Activated naive CD4-positive, alpha-beta T cell treated with anti-CD3 and anti-CD28 coated beads for 36 hours (primary cell): Measurements from ENCODE around the gene CDCA3. TPM values are rescaled to one million over a fixed set of nuclear protein-coding genes. Genes with fewer than 3 reads are reported as not detected.

Source experiments
- CTCF ChIA-PET: fragments of 350-600 bp; sonication (Branson Sonifier 250); formaldehyde crosslinking; loops from one replicate; lab custom pipeline; 2021; ENCODE audit warnings: antibody characterized with exemption; lab: Charles Lee
- DNase-seq: peaks from one replicate; pipeline ENCODE4 v3.0.0-alpha.2; 2020
- H3K27ac Mint-ChIP-seq: one replicate; pipeline ENCODE4 v1.8.0; 2021; ENCODE audit warnings: mild to moderate bottlenecking, mixed read lengths
- H3K27me3 Mint-ChIP-seq: one replicate; pipeline ENCODE4 v1.8.0; 2021; ENCODE audit warnings: low read depth, mixed read lengths
- H3K36me3 Mint-ChIP-seq: one replicate; pipeline ENCODE4 v1.8.0; 2021; ENCODE audit warnings: low read depth, mixed read lengths
- H3K4me1 Mint-ChIP-seq: one replicate; pipeline ENCODE4 v1.8.0; 2021; ENCODE audit warnings: low read depth, mixed read lengths
- H3K4me3 Mint-ChIP-seq: one replicate; pipeline ENCODE4 v1.8.0; 2021; ENCODE audit warnings: mild to moderate bottlenecking, moderate library complexity, mixed read lengths
- H3K9me3 Mint-ChIP-seq: one replicate; pipeline ENCODE4 v1.8.0; 2021; ENCODE audit warnings: mixed read lengths
- intact Hi-C: fragments of 100-400 bp; cut with micrococcal nuclease; formaldehyde crosslinking; loops from one replicate; pipeline ENCODE4 v1.15.1; 2023
- total RNA-seq, 2 experiments: library from RNA; stranded (reverse); gene quantifications; one replicate each; pipeline ENCODE4 v1.2.3, GENCODE V29; 2021

The CDCA3 gene
- total RNA-seq, 2 experiments from 2014 or later, result 106 to 108 TPM

GRCh38 chr12:6863033-6863432, 11.9 kb upstream of the CDCA3 start:
- no peaks in the 10 kb centered on the region for H3K9me3 Mint-ChIP-seq
- no peak for DNase-seq
- H3K27ac Mint-ChIP-seq, result no peak overlapping the region
- intact Hi-C loops, result no loop called here
- H3K4me1 Mint-ChIP-seq, result peaks cover 9% of the 10 kb centered on the region
- H3K4me3 Mint-ChIP-seq, result no peak overlapping the region
- H3K27me3 Mint-ChIP-seq, result no peaks in the 10 kb centered on the region
- H3K36me3 Mint-ChIP-seq, result peaks cover 36% of the 10 kb centered on the region
- CTCF ChIA-PET, result interaction anchor here (1.3 kb wide), 1 partner anchor 10 kb away, joined by 6 read pairs; no protein-coding TSS in a partner anchor

- CTCF ChIA-PET, result interaction anchor here (1.0 kb wide), 2 partner anchors 9 to 11 kb away, joined by 3 read pairs; partner anchors contain the start of genes SPSB2 and USP5
- intact Hi-C loops, result no loop called here
- no peak for DNase-seq
- no peaks in the 10 kb centered on the region for H3K9me3 Mint-ChIP-seq
- no peak overlapping the region for H3K4me3 Mint-ChIP-seq
- peaks cover 1% of the 10 kb centered on the region for H3K4me1 Mint-ChIP-seq
- H3K27ac Mint-ChIP-seq, result no peak overlapping the region
- peaks cover 42% of the 10 kb centered on the region for H3K36me3 Mint-ChIP-seq
- H3K27me3 Mint-ChIP-seq, result no peaks in the 10 kb centered on the region
These were observed 10.3 kb upstream of the CDCA3 start for GRCh38 chr12:6861391-6861790.

- no peaks in the 10 kb centered on the region for H3K27me3 Mint-ChIP-seq
- no peaks in the 10 kb centered on the region for H3K4me1 Mint-ChIP-seq
- H3K27ac Mint-ChIP-seq, result no peak overlapping the region
- no peak overlapping the region for H3K4me3 Mint-ChIP-seq
- CTCF ChIA-PET, result interaction anchor here (1.0 kb wide), 2 partner anchors 9 to 12 kb away, joined by 3 read pairs; partner anchors contain the start of genes SPSB2 and USP5
- intact Hi-C loops, result no loop called here
- H3K9me3 Mint-ChIP-seq, result no peaks in the 10 kb centered on the region
- no peak for DNase-seq
- H3K36me3 Mint-ChIP-seq, result peaks cover 43% of the 10 kb centered on the region
These were observed 9.9 kb upstream of the CDCA3 start for GRCh38 chr12:6860942-6861341.

GRCh38 chr12:6860116-6860515, 9.0 kb upstream of the CDCA3 start:
- H3K9me3 Mint-ChIP-seq, result no peaks in the 10 kb centered on the region
- DNase-seq, result no peak

GRCh38 chr12:6858799-6859198, 7.7 kb upstream of the CDCA3 start:
- Mint-ChIP-seq H3K4me1 (peaks cover 9% of the 10 kb centered on the region), H3K9me3 (no peaks in the 10 kb centered on the region), H3K36me3 (peaks cover 38% of the 10 kb centered on the region), H3K27me3 (no peaks in the 10 kb centered on the region), H3K27ac (no peak overlapping the region), H3K4me3 (no peak overlapping the region)
- no peak for DNase-seq
- intact Hi-C loops, result no loop called here
- CTCF ChIA-PET, result interaction anchor here (0.6 to 1.7 kb wide), 2 partner anchors 11 to 58 kb away, joined by 7 read pairs; no protein-coding TSS in a partner anchor

More at GRCh38 chr12:6860116-6860515, 9.0 kb upstream of the CDCA3 start:
- H3K27me3 Mint-ChIP-seq, result no peaks in the 10 kb centered on the region
- CTCF ChIA-PET, result interaction anchor here (1.4 to 1.7 kb wide), 2 partner anchors 10 to 13 kb away, joined by 4 to 7 read pairs; partner anchors contain the start of gene SPSB2
- no peak overlapping the region for H3K4me3 Mint-ChIP-seq
- H3K27ac Mint-ChIP-seq, result no peak overlapping the region
- H3K36me3 Mint-ChIP-seq, result peaks cover 40% of the 10 kb centered on the region
- intact Hi-C loops, result no loop called here
- H3K4me1 Mint-ChIP-seq, result no peaks in the 10 kb centered on the region

GRCh38 chr12:6855322-6855721, 4.2 kb upstream of the CDCA3 start:
- intact Hi-C loops, result no loop called here

GRCh38 chr12:6854036-6854435, 3.0 kb upstream of the CDCA3 start:
- Mint-ChIP-seq H3K4me3 (peak overlapping the region; percentile 86), H3K4me1 (peaks cover 34% of the 10 kb centered on the region), H3K27me3 (no peaks in the 10 kb centered on the region), H3K27ac (peak overlapping the region; percentile 93), H3K9me3 (no peaks in the 10 kb centered on the region), H3K36me3 (peaks cover 28% of the 10 kb centered on the region)
- CTCF ChIA-PET, result interaction anchor here (0.7 to 4.0 kb wide), 7 partner anchors 9 to 84 kb away, joined by 3 to 24 read pairs (median 6); partner anchors contain the start of gene SPSB2
- DNase-seq, result no peak
- intact Hi-C loops, result loop anchor here (5.0 kb wide), 3 partner anchors 253 to 517 kb away; partner anchors contain the start of genes C1RL and VAMP1

More at GRCh38 chr12:6855322-6855721, 4.2 kb upstream of the CDCA3 start:
- CTCF ChIA-PET, result interaction anchor here (3.1 kb wide), 1 partner anchor 17 kb away, joined by 24 read pairs; the partner anchor contains the start of gene SPSB2
- Mint-ChIP-seq H3K27ac (no peak overlapping the region), H3K27me3 (no peaks in the 10 kb centered on the region), H3K4me1 (peaks cover 23% of the 10 kb centered on the region), H3K36me3 (peaks cover 23% of the 10 kb centered on the region), H3K9me3 (no peaks in the 10 kb centered on the region), H3K4me3 (no peak overlapping the region)
- DNase-seq, result no peak

GRCh38 chr12:6853626-6854025, 2.5 kb upstream of the CDCA3 start:
- Mint-ChIP-seq H3K9me3 (no peaks in the 10 kb centered on the region), H3K4me1 (peaks cover 35% of the 10 kb centered on the region), H3K4me3 (peak overlapping the region; percentile 86), H3K27ac (peak overlapping the region; percentile 93), H3K27me3 (no peaks in the 10 kb centered on the region), H3K36me3 (peaks cover 29% of the 10 kb centered on the region)
- intact Hi-C loops, result loop anchor here (5.0 kb wide), 3 partner anchors 254 to 516 kb away; partner anchors contain the start of genes C1RL and VAMP1
- no peak for DNase-seq
- CTCF ChIA-PET, result interaction anchor here (0.7 to 4.0 kb wide), 10 partner anchors 9 to 119 kb away, joined by 3 to 24 read pairs (median 6); partner anchors contain the start of genes PTMS, SPSB2 and TPI1

GRCh38 chr12:6852651-6853354, 1.7 kb upstream of the CDCA3 start:
- Mint-ChIP-seq H3K4me3 (peak overlapping the region; percentile 86), H3K27ac (peak overlapping the region; percentile 93), H3K27me3 (no peaks in the 10 kb centered on the region), H3K9me3 (no peaks in the 10 kb centered on the region), H3K4me1 (peaks cover 35% of the 10 kb centered on the region), H3K36me3 (peaks cover 31% of the 10 kb centered on the region)
- intact Hi-C loops, result loop anchor here (1.0 to 5.0 kb wide), 18 partner anchors 20 to 516 kb away; partner anchors contain the start of genes C1RL, CHD4, COPS7A and EMG1
- DNase-seq, result peak; percentile 81
- CTCF ChIA-PET, result interaction anchor here (1.0 to 4.0 kb wide), 15 partner anchors 8 to 298 kb away, joined by 3 to 24 read pairs (median 5); partner anchors contain the start of genes MLF2, PTMS, SPSB2 and TPI1

GRCh38 chr12:6851921-6852650, 1.0 kb upstream of the CDCA3 start, which contains the start of gene USP5:
Gene USP5 (plus strand): TSS chr12:6852150. CDS start chr12:6852180, 30 bp downstream.
- no peaks in the 10 kb centered on the region for H3K9me3 Mint-ChIP-seq
- H3K36me3 Mint-ChIP-seq, result peaks cover 32% of the 10 kb centered on the region
- peak; percentile 99 for DNase-seq
- peak within 1 kb of the TSS; percentile 93 for H3K27ac Mint-ChIP-seq
- intact Hi-C loops, result loop anchor here (1.0 to 5.0 kb wide), 22 partner anchors 21 to 515 kb away; partner anchors contain the start of genes C1RL, CHD4, COPS7A and EMG1
- peaks cover 35% of the 10 kb centered on the region for H3K4me1 Mint-ChIP-seq
- H3K4me3 Mint-ChIP-seq, result peak within 1 kb of the TSS; percentile 86
- CTCF ChIA-PET, result interaction anchor here (0.8 to 4.0 kb wide), 16 partner anchors 9 to 298 kb away, joined by 3 to 24 read pairs (median 5); partner anchors contain the start of genes MLF2, PTMS, SPSB2 and TPI1
- no peaks in the 10 kb centered on the region for H3K27me3 Mint-ChIP-seq

GRCh38 chr12:6850796-6851152, 312 bp downstream of the CDCA3 start:
- peaks cover 35% of the 10 kb centered on the region for H3K4me1 Mint-ChIP-seq
- peaks cover 36% of the 10 kb centered on the region for H3K36me3 Mint-ChIP-seq
- H3K4me3 Mint-ChIP-seq, result peak overlapping the region; percentile 86
- no peak for DNase-seq
- no peaks in the 10 kb centered on the region for H3K27me3 Mint-ChIP-seq
- intact Hi-C loops, result loop anchor here (1.0 to 5.0 kb wide), 7 partner anchors 22 to 513 kb away; partner anchors contain the start of genes C1RL, LPCAT3, P3H3 and RNU7-1
- H3K27ac Mint-ChIP-seq, result peak overlapping the region; percentile 93
- CTCF ChIA-PET, result interaction anchor here (0.5 to 4.0 kb wide), 7 partner anchors 15 to 368 kb away, joined by 3 to 19 read pairs (median 10); partner anchors contain the start of genes MLF2, SPSB2 and TPI1
- no peaks in the 10 kb centered on the region for H3K9me3 Mint-ChIP-seq
